ENCODE measurements around the gene RNF43.
"Not testable (repeated sequence)": the region's sequence is repeated elsewhere in the genome, so short reads cannot be mapped to it uniquely, and the experiment has no call there.

RNF43 gene

DNA sequence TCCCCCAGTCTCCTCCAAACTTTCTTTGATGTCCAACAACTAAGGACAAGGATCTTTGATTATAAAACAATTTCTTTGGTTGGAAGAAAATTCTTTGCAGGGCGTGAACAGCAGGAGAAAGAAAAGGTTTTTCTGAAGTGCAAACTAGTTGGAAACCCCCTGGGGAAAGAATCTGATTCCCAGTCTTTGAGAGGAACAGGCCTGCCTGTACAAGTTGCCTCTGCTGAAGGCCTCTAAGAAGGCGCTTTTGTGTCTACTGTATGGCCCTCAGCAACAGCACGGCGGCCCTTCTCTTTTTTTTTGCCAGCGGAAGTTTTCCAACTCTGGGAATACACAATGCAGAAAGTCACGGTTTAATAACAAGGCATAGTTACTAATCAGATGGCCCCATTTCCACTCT lies 14.0 kb downstream of the RNF43 start:
- peak; percentile 87 for DNase-seq

DNA sequence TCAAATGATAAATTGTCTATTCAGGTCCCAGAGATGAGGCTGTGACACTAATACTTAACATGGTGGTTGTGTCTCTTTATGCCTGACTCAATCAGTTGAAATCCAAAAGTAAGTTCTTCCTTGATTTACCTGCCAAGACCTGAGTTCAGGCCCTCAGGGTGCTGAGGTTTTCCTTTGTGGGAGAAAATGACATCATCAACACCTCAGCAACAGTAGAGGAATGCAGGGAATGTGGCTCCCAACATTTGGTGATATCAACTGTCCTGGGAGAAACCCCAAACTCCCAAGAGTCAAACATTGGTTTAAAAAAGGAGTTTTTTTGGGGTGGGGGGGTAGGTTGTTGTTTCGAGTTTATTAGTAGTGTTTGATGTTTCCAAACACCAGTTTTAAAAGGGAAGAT lies 14.7 kb downstream of the RNF43 start:
- no peak for DNase-seq

- DNase-seq = no peak
Measured at GRCh38 chr17:58402047-58402446, 15.3 kb downstream of the RNF43 start.

GRCh38 chr17:58401287-58401686 lies 16.0 kb downstream of the RNF43 start:
- peak; percentile 65 for DNase-seq

DNA sequence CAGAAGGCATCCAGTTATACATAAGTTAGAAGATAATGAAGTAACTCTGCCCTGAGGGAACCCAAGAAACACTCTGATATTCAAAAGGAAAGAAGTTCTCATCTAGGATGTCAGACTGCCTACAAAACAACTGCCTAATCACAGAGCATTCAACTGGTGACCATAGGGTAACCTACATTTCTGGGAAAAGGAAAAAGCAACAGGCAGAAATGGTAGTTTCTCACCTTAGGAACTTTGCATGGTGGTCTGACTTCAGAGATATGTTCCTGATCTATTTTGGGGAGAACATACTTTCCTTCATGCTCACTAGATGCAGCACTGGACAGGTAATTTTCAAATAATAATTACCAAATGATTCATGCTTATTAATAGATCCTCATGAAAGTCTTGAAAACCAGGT lies 16.5 kb downstream of the RNF43 start:
- DNase-seq = no peak

- no peak for DNase-seq
Measured at GRCh38 chr17:58399974-58400373, 17.4 kb downstream of the RNF43 start.

- no peak for DNase-seq
Measured at GRCh38 chr17:58398574-58399266, 18.6 kb downstream of the RNF43 start.

DNA sequence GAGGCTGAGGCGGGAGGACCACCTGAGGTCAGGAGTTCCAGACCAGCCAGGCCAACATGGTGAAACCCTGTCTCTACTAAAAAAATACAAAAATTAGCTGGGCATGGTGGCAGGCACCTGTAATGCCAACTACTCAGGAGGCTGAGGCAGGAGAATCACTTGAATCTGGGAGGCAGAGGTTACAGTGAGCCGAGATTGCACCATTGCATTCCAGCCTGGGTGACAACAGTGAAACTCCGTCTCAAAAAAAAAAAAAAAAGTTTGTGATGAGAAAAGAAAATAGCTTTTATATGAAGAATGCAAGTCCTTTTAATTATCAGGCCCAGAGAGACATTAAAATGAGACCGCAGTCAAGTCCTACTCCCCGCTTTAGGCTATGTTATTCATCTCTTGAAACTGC lies 19.9 kb downstream of the RNF43 start:
- DNase-seq = not testable (repeated sequence)

- no peak for DNase-seq
Measured at GRCh38 chr17:58396173-58396572, 21.2 kb downstream of the RNF43 start.

DNA sequence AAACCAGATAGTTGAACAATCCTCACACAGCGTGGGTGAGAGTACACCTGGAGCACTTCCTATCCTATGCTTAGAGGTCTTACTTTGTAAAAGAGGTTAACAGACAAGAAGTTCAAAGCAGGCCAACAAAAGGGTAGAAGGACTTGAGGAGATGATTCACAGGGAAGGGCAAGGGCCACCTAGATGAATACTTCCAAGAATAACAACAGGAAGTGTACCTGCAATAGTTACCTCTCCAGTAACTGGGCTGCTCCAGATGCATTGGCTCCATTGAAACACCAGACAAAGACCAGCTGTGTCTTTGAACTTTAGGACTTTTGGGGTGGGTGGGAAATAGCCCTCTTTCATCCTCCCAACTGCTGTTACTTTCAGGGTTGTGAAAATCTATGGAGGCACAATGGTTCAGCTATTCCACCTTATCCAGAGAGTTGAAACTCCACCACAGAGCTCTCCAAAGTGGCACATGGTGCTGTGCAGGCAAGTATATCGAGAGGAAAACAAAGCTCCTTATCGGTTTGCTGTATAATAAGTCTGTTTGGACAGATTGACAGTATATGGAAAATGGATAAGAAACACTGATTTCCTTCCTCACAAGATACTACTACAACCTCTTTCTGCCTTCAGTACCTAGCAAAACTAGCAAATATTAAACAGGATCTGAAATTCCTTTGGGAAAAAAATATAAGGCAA lies 22.7 kb downstream of the RNF43 start:
- no peak for DNase-seq

GRCh38 chr17:58391302-58391984 lies 25.9 kb downstream of the RNF43 start:
- DNase-seq = peak; percentile 96

DNA sequence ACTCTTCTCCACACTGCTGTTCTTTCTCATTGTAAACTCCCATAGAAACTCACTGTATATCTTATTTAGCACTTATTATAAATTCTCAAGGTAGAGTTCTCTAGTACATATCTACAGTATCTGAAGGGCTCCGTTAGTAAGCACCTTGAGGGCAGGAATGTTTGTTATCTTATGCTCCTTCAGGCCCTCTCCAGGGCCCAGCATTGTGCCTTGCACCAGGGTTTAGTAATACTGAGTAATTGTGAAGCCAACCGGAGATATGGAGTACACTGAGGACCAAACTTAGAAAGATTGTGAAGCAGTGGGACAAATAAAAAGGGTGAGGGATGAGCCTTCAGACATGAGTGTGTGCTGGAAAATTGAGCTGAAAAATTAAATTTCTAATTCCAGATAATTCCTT lies 26.4 kb downstream of the RNF43 start:
- DNase-seq = no peak

- peak; percentile 46 for DNase-seq
Measured at GRCh38 chr17:58388302-58389190, 28.8 kb downstream of the RNF43 start.

GRCh38 chr17:58387834-58388233 lies 29.5 kb downstream of the RNF43 start:
- DNase-seq = no peak

DNA sequence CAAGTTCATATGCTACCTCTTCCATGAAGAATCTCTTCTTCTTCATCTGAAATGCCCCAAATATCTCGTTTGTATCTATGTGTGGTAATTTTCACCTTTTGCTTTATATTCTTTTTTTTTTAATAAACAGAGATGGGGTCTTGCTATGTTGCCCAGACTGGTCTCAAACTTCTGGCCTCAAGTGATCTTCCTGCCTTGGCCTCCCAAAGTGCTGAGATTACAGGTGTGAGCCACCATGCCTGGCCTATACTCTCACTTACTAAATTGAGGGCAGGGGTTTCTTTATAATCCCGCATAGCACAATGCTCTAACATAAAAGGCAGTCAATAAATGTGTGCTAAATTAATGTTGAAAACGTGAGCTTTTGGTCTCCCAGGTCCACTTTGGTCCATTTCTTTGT lies 30.6 kb downstream of the RNF43 start:
- DNase-seq = no peak

DNA sequence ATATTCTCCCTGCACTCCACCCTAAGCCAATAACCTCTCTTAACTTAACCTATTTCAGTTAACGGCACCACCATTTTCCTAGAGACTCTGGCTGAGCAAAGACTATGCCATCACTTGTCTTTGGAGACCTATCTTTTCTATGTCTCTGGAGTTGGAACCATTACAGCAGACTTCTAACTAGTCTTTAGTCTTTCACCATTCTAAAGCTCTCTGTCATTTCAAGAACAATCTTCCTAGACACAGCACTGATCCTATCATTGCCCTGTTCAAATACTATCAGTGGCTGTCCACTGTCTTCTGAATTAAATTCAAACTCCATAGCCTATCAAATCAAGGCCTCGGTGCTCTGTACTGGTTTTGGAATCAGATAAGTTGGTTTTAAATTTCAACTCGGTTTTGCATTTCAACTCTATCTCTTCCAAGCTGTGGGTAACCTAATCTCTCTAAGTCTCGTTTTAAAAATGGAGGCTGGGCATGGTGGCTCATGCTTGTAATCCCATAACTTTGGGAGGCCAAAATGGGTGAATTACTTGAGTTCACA lies 31.9 kb downstream of the RNF43 start:
- DNase-seq = peak; percentile 26

GRCh38 chr17:58384897-58385296 lies 32.4 kb downstream of the RNF43 start:
- DNase-seq = no peak

- no peak for DNase-seq
Measured at GRCh38 chr17:58383892-58384462, 33.4 kb downstream of the RNF43 start.

- no peak for DNase-seq
Measured at GRCh38 chr17:58382872-58383242, 34.5 kb downstream of the RNF43 start.

DNA sequence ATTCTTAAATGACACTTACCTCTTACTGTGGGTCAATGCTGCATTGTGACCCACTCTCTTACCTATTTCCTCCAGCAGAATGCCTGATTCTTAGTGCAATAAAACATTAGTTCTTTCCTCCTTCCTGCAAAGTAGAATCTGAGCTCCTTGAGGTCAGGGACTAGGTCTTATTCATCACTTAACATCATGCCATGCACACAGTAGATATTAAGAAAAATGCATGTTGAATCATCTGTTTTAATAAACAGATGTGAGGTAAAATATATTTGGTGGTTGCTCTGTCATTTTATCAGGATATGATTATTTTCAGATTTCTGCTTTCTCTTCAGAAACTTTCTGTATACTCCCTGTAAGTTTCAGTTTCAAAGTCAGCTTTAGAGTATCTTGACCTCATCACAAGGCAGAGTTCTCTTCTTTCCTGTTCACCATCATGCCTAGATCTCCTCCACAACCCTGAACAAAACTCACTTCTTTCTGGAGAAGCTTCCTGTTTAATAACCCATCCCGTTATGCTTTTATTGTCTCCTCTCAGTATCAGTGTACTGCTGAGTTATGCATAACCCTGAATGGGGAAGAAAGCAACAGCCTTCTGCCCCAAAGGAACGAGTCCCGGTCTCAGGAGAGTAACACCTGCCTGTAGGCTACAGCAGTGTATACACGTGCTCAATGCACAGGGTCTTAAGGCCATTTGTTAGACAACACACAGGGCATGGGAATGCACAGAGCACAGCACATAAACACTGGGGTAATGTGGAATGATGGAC lies 35.0 kb downstream of the RNF43 start:
- no peak for DNase-seq

DNA sequence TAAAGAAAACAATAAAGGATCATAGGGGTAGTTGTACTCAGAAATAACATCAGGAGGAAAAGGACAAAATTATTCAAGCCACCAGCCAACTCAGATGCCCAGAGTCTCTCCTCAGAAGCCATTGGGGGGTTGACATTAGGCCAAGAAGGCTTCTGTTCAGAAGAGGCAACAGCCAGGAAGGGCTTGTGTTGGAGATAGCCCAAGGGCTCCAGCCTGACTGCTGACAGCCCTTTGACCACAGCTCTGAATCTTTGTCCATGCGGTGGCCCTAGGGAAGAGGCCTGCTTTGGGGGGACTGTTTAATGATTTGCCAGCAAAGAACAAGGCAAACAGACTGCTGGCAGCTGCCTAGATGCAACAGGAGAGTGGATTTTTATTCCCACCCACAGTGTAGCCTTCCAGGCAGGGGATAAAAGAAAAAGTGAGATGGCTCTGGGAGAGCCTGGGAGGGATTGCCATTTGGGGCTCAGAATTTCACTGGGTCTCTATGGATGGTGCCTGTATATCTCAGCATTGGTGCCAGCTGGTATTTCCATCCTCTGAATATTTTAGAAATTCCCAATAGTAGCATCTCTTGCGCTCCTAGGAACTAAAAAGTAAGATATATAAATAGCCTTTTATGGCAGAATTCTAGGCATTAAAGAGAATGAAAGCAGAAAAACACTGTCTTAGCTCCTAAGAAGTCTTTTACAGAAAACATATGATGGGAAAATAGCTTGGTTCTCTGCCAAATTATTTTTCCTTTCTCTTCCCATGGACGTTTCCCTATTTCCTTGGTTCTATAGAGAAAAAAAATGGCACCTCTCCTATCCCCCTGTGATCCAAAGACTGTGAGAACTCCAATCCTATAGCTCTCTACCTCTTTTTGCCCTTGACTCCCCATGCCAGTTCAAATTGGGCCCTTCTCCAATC lies 36.0 kb downstream of the RNF43 start:
- no peak for DNase-seq
